ENCODE results near the gene ACTC1. TPM values are rescaled to one million over a fixed set of nuclear protein-coding genes. Genes with fewer than 3 reads are reported as not detected.

The ACTC1 gene
- total RNA-seq, 1 experiment from 2014 or later = not detected

GRCh38 chr15:34793901-34794300 is 1.4 kb downstream of the ACTC1 start:
- no peaks in the 10 kb centered on the region for H3K9me3 ChIP-seq (ENCODE audit: insufficient read depth, low read depth)
- DNase-seq = no peak
- H3K27ac ChIP-seq = no peak overlapping the region
- no TSS peak for BruUV-seq (replicated peaks)
- TF ChIP-seq CTCF (conservative IDR thresholded peaks at IDR 0.05) (no peak), EZH2 (IDR thresholded peaks at IDR 0.05; ENCODE audit: low read depth) (no peak)
- intact Hi-C loops (cut with micrococcal nuclease; ENCODE audit: unreplicated experiment) = no loop called here
- H3K4me2 ChIP-seq = no peak overlapping the region
- ChIA-PET CTCF (no interaction called here), POLR2A (ENCODE audit: unreplicated experiment) (no interaction called here)
- no peaks in the 10 kb centered on the region for H3F3A ChIP-seq (ENCODE audit: insufficient read depth, low read depth)
- no peak overlapping the region for H2AFZ ChIP-seq
- H3K36me3 ChIP-seq (ENCODE audit: low read depth) = no peaks in the 10 kb centered on the region
- no peaks in the 10 kb centered on the region for H3K4me1 ChIP-seq (replicated peaks; ENCODE audit: insufficient read depth)
- H3K9me2 ChIP-seq (ENCODE audit: insufficient read depth) = no peaks in the 10 kb centered on the region
- H4K20me1 ChIP-seq (ENCODE audit: insufficient read depth) = no peaks in the 10 kb centered on the region
- H3K27me3 ChIP-seq (ENCODE audit: insufficient read depth, low read depth) = peaks cover 39% of the 10 kb centered on the region
- H3K79me2 ChIP-seq (ENCODE audit: low read depth) = no peaks in the 10 kb centered on the region
- no peak overlapping the region for H3K4me3 ChIP-seq

GRCh38 chr15:34793071-34793470 is 2.3 kb downstream of the ACTC1 start:
- H4K20me1 ChIP-seq (ENCODE audit: insufficient read depth) = no peaks in the 10 kb centered on the region
- no TSS peak for BruUV-seq (replicated peaks)
- CTCF ChIA-PET = no interaction called here
- no peaks in the 10 kb centered on the region for H3K9me3 ChIP-seq (ENCODE audit: insufficient read depth, low read depth)
- TF ChIP-seq CTCF (conservative IDR thresholded peaks at IDR 0.05) = no peak
- TF ChIP-seq EZH2 (IDR thresholded peaks at IDR 0.05; ENCODE audit: low read depth) = no peak
- no peaks in the 10 kb centered on the region for H3K9me2 ChIP-seq (ENCODE audit: insufficient read depth)
- H3K27me3 ChIP-seq (ENCODE audit: insufficient read depth, low read depth) = peaks cover 39% of the 10 kb centered on the region
- POLR2A ChIA-PET (ENCODE audit: unreplicated experiment) = no interaction called here
- H2AFZ ChIP-seq = no peak overlapping the region
- intact Hi-C loops (cut with micrococcal nuclease; ENCODE audit: unreplicated experiment) = no loop called here
- no peaks in the 10 kb centered on the region for H3K79me2 ChIP-seq (ENCODE audit: low read depth)
- no peaks in the 10 kb centered on the region for H3F3A ChIP-seq (ENCODE audit: insufficient read depth, low read depth)
- no peaks in the 10 kb centered on the region for H3K36me3 ChIP-seq (ENCODE audit: low read depth)
- H3K4me1 ChIP-seq (replicated peaks; ENCODE audit: insufficient read depth) = no peaks in the 10 kb centered on the region
- no peak overlapping the region for H3K27ac ChIP-seq
- H3K4me2 ChIP-seq = no peak overlapping the region
- no peak overlapping the region for H3K4me3 ChIP-seq
- DNase-seq = no peak

DNA sequence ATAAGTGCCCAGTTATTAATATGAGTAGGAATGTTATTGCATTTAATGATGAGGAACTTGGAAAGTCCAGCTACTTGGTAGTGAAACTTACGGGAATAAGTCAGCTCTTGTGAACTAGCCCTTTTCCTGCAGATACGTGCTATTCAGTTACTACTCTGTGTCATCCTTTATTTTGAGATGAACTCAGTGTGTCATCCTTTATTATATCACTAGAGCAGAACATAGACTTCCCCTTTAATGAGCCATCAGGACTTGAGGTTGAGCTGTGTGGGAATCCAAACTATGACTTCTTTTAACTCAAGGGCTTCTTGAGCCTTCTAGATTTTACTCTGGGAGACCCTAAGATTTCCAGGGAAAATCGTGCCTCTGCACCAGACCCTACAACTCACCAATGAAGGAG is 3.6 kb downstream of the ACTC1 start:
- Histone ChIP-seq H3K4me1 (replicated peaks; ENCODE audit: insufficient read depth) (no peaks in the 10 kb centered on the region), H3K36me3 (ENCODE audit: low read depth) (no peaks in the 10 kb centered on the region), H3K9me3 (ENCODE audit: insufficient read depth, low read depth) (no peaks in the 10 kb centered on the region), H3K79me2 (ENCODE audit: low read depth) (no peaks in the 10 kb centered on the region), H3F3A (ENCODE audit: insufficient read depth, low read depth) (no peaks in the 10 kb centered on the region), H4K20me1 (ENCODE audit: insufficient read depth) (no peaks in the 10 kb centered on the region), H3K4me3 (no peak overlapping the region), H3K9me2 (ENCODE audit: insufficient read depth) (no peaks in the 10 kb centered on the region), H3K27me3 (ENCODE audit: insufficient read depth, low read depth) (peaks cover 39% of the 10 kb centered on the region), H3K4me2 (no peak overlapping the region), H2AFZ (no peak overlapping the region), H3K27ac (no peak overlapping the region)
- no peak for TF ChIP-seq EZH2 (IDR thresholded peaks at IDR 0.05; ENCODE audit: low read depth)
- TF ChIP-seq CTCF (conservative IDR thresholded peaks at IDR 0.05) = no peak
- intact Hi-C loops (cut with micrococcal nuclease; ENCODE audit: unreplicated experiment) = no loop called here
- BruUV-seq (replicated peaks) = no TSS peak
- DNase-seq = no peak
- CTCF ChIA-PET = no interaction called here
- POLR2A ChIA-PET (ENCODE audit: unreplicated experiment) = no interaction called here

Measured in PC-9 (cell line).